GM21423 (cell line): ENCODE measurements around the gene HNRNPLL.
"Not testable (repeated sequence)": the region's sequence is repeated elsewhere in the genome, so short reads cannot be mapped to it uniquely, and the experiment has no call there.

Experiments
- ATAC-seq: cut with Tn5 transposase; IDR thresholded peaks from one replicate; pipeline ENCODE4 v1.9.1; 2021; ENCODE audit warnings: mild to moderate bottlenecking, moderate library complexity; ENCODE audit not compliant: unreplicated experiment

Gene HNRNPLL

DNA sequence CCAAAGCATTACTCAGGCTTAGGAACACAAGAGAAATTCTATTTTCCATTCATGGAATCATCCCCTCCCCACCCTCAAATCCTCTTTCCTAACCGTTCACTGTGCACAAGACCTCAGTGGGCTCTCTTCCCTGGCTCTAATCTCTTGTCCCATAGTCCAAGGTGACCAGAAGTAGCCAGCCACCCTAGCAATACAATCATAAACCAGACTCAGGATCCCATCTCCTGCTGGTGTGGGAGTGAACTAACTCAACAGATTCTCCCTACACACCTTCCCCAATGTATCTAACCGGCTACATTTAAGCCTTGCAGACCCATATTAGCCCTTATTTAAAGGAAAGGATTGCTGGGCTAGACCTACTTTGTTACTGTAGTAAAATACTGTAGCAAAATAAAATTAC lies 45.5 kb downstream of the HNRNPLL start:
- no peak for ATAC-seq

DNA sequence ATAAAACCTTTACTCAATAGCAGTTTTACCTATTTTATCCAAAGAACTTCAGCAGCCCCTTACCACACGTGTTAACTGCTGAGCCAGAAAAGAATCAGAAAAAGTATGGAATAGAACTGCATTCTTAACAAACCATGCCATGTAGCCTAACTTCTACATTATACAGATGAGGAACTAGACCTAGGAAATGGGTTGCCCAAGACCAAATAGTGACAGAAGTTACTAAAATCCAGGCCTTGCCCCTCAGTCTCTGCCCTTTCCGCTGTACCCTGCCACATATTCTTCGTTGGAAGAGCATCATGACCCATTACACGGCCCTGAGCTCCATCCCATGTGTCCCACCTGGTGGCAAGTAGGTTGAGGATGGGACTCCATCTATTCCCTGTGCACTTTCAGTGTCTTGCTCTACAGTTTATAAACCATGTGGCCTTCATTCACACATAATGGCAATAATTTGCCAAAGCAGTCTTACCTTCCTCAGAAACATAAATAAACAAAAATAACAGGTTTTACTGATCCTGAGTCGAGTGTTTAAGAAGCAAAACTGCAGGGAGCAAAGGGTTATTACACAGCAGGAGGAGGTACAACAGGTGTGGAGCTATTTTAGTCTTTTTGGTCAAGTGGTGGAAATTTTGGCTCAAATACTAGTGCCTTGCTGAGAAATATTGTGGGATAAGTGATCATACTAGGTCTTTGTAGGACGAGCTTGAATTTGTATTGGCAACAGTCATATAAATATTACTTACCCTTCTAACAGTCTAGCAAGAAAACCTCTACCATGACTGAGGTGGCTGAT lies 46.5 kb downstream of the HNRNPLL start:
- no peak for ATAC-seq

DNA sequence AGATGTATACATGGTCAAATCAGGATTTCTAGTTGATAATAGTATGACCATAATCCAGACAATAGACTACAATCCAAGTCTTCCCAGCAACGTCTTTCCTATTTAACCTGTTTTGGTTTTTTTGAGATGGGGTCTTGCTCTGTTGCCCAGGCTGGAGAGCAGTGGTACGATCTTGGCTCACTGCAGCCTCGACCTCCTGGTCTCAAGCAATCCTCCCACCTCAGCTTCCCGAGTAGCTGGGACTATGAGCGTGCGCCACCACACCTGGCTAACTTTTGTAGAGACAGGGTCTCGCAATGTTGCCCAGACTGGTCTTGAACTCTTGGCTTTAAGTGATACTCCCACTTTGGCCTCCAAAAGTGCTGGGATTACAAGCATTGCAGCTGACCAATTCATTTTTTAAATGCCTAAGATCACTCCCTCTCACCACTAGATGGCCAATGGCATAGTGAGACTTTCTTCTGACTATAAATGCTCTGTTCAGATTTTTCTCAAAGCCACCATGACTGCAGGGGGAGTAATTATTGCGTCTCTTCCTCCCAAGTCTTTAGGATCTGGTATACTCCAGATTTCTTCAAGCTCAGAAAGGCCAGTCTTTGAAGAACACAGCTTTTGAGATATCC lies 47.6 kb downstream of the HNRNPLL start:
- ATAC-seq, result no peak

DNA sequence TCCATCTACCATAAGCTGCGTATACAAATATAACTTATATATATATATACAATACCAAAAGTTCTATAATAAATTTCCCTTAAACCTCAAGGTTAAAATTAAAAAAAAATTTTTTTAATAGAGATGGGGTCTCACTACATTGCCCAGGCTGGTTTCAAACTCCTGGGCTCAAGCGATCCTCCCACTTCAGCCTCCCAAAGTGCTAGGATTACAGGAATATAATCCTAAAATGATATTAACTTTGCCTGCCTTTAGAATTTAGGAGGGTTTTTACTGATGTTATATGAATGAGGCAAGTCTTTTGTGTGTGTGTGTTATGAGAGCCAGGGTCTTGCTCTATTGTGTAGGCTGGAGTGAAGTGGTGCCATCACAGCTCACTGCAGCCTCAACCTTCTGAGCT lies 49.2 kb downstream of the HNRNPLL start:
- no peak for ATAC-seq

DNA sequence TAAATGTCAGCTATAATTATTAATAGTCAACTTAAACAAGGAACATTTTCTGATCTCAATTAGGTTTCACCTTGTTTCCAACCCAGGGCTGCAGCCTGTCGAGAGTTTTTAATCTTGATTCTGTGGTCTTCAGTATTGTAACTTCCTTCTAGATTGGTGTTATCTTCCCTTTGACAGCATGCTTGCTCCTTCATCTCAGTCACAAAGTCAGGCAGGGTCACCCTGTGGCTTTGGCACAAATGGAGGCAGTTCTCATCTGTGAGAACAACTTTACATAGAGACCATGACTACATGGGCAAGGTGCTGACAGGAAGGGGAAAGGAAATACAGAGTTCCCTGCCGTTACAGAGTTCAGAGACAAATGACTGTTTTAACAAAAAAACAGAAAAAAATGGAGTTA lies 50.5 kb downstream of the HNRNPLL start:
- ATAC-seq, result no peak

DNA sequence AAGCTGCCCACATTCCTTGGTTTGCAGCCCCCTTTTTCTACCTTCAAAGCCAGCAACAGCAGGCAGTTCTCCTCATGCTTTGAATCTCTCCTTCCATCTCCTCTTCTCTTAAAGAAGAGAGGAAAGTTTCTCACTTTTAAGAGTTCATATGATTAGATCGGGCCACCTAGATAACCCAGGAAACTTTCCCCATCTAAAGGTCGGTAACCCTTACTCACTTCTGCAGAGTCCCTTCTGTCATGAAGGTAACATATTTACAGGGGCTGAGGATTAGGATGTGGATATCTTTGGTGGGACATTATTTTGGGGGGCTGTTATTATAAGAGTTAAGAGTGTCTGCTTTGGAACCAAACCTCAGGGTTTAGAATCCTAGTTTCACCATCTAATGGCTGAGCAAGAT lies 51.0 kb downstream of the HNRNPLL start:
- ATAC-seq, result no peak

DNA sequence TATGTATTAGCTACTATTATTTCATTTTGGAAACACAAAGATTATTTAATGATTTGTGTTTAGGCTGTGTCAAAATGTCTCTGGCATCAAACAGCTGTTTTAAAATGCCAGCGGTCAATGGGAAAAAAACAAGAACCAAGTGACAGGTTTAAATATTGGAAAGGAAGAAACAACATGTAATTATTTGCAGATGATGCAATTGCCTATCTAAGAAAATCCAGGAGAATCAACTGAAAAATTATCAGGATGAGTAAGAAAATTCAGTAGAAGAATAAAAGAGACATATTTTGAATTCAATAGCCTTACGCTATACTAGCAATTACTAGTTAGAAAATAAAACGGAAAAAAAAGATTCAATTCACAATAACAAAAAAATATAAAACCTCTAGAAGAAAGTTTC lies 51.6 kb downstream of the HNRNPLL start:
- ATAC-seq, result no peak

DNA sequence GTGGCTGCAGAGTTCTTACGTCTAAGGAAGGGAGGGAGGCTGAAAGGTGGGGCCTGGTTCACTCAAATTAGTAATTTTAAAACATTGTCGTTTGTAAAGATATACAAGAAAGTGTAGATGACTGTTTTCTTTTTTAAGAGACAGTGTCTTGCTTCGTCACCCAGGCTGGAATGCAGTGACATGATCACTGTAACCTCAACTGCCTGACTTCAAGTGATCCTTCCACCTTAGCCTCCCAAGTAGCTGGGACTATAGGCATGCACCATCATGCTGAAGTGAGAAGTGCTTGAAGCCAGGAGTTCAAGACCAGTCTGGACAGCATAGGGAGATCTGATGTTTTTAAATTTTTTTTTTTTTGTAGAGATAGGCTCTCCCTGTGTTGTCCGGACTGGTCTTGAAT lies 52.9 kb downstream of the HNRNPLL start:
- no peak for ATAC-seq

DNA sequence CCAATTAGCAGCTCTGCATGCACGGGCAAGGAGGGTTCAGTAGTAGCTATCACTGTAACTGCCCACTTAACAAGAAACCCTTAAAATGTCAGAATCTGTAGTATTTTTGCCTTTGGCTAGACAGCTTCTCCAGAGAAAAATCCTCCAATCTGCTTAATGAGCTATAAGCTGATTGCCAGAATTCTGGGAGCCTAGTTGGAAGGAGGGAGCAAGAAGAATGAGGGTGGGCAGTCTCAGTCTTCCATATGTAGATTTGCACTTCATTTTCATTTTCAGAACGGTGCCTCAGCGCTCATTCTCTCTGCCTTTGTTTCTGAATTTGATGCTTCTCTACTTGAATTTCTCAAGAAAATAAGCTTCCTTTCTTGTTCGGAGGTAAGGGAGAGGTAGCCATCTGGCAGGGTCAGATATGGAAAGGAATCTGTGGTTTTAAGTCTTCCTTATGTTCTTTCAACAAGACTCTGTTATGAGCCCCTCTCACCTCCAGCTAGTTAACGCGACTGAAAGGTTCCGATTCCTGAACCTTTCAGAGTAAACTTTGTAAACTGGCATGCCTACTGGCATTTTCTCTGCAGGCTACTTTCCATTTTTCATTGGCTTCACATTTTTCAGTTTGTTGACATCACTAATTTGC lies 53.5 kb downstream of the HNRNPLL start:
- ATAC-seq, result no peak

DNA sequence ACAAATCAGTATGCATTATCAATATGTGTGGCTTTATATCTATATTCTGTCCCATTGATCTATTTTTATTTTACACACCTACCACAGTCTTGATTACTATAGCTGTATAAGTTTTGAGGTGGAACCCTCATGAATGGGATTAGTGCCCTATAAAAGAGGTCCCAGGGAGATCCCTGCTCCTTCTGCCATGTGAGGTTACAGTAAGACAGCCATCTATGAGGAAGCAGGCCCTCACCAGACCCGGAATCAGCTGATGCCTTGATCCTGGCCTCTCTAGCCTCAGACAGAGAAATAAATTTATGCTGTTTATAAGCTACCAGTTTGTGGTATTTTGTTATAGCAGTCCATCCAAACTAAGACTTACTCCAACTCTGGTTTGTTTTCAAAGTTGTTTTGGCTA lies 54.9 kb downstream of the HNRNPLL start:
- no peak for ATAC-seq

DNA sequence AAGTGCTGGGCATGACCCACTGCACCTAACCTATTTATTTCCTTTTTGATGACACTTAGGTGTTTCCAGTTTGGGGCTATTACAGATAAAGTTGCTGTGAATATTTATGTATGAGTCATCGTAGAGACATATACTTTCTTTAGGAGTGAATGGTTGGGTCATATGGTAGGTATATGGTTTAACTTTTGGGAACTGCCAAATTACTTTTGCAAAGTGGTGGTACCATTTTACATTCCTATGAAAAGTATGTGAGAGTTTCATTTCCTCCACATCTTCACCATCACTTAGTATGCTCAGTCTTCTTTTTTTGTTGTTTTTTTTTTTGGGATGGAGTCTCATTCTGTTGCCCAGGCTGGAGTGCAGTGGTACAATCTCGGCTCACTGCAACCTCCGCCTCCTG lies 56.1 kb downstream of the HNRNPLL start:
- no peak for ATAC-seq

DNA sequence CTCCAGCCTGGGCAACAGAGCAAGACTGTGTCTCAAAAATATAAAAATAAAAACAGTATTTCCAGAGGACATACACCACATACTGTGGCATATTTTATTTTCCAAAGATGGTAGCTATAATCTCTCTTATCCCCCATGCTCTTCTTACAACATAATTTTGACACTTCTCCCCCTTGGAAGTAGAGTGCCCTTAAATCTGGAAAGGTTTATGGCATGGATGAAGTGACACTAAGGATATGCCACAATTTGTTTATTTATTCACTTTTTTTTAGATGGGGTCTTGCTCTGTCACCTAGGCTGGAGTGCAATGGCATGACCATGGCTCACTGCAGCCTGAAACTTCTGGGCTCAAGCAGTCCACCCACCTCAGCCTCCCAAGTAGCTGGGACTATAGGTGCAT lies 56.7 kb downstream of the HNRNPLL start:
- ATAC-seq, result no peak

DNA sequence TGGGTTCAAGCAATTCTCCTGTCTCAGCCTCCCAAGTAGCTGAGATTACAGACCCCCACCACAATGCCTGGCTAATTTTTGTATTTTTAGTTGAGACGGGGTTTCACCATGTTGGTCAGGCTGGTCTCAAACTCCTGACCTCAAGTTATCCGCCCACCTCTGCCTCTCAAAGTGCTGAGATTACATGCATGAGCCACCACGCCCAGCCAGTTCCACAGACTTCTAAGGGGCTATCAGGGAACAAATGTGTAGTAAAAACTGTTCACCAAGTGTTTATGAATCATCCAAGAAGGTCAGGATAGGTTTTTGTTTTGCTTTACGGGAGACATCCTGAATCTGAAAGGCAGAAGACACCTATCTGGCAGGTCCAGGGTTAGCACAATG lies 60.5 kb downstream of the HNRNPLL start:
- ATAC-seq, result not testable (repeated sequence)

DNA sequence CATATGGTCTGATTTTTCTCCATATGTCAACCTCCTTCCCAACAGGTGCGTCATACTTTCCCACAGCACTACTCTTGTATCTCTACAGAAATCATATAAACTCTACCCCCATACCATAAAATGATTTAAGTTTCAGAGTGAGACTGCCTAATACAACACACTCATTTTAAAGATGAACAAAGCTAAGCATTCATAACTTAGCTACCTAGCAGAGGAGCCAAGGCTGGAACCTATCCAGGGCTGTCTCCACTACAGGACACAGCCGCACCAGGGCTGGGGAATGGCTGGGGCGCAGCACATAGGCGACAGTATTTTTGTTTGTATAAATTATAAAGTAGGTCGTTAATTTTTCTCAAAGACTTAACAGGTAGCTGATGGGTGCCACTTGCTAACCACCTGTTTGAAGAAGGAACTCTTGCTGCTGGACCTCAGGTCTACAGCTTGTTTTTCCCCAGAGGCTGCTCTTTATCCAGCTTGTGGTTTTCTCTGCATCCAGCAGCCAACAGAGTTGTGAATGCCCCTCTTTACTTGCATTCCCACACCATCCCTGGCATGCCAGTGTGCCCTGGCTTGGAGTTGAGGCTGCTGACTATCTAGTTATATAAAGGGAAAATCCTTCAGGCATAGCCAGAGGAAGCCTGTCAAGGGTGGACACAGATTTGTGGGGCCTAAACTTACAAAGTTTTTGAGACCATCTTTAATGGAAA lies 62.0 kb downstream of the HNRNPLL start:
- ATAC-seq, result no peak

DNA sequence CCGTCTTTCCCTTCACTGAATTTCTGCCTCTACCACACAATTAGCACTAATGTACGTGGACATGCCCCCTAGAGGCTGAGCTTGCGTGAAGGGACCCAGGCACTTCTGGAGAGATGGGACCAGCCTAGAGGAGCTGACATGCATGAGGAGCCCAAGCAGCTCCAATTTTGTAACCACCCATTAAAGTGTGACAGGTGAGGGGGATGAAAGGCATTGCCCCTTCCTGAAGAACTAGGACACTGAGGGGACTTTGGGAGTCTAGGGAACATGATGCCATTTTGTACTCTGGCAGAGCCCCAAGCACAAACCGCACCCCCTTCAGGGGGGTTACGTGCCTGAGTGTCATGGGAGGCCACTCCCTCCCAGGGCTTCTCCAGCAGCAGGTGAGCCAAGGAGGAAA lies 63.6 kb downstream of the HNRNPLL start:
- no peak for ATAC-seq

DNA sequence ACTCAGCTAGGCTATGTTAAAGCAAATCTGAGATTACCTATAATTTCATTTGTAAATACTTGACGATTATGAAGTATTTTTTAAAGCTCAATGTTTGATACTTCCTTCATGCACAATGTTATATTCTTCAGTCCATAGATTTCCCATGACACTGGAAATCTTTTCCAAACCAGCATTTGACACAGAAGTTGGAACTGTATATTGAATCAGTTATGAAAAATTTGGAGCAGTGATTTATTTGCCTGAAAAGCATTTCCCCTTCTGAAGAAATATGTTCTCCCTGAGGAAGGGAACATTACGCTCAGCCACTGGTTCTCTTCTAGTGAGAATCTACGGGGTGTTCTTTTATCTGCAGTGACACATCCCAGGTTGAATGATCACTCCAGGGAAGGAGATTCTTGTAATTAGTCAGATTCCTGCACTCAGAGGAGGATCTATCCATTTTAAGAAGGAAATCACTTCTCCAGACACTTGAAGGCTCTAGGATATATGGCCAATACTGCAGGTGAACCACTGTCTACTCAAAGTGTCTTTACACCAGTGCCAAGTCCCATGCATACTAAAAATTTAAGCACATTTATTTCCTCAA lies 64.7 kb downstream of the HNRNPLL start:
- no peak for ATAC-seq

DNA sequence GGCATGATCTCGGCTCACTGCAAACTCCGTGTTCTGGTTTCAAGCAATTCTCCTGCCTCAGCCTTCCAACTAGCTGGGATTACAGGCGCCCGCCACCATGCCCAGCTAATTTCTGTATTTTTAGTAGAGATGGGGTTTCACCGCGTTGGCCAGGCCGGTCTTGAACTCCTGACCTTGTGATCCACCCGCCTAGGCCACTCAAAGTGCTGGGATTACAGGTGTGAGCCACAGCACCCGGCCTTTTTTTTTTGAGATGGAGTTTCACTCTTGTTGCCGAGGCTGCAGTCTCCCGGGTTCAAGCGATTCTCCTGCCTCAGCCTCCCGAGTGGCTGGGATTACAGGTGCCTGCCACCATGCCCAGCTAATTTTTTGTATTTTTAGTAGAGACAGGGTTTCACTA lies 65.4 kb downstream of the HNRNPLL start:
- ATAC-seq, result not testable (repeated sequence)

DNA sequence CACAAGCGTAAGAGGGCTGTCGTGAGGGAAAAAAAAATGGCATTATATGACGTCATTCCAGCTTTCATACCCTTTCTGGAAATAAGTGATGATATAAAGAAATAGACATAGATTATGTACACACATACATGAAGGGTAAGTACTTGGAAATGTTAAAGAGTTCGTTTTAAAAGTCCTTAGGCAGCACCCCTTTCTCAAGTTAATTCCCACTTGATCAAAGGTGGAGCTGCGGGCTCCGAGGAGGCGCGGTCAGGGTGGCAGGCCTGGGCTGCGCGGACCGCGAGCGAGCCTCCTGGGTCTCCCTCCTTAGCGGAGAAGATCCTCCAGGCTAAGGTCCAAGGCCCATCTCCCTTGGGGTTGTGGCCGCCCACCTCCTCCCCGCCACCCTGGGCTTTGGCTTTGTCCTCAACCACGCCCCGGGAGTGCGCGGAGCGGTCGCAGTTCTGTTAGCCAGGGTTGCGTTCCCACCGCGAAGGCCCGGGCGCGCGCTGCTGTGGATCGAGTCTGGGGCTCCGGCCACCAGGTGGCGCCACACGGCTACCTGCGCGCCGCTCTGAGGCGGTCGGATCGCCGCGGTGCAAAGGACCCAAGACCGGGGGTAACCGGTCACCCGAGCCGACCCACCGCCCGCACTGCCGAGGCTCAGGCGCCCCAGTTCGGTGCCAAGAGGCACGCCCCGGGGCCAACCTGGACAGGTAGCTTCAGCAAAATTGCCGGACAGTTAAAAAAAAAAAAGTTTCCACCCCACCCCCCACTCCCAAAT lies 66.8 kb downstream of the HNRNPLL start:
- ATAC-seq, result no peak

DNA sequence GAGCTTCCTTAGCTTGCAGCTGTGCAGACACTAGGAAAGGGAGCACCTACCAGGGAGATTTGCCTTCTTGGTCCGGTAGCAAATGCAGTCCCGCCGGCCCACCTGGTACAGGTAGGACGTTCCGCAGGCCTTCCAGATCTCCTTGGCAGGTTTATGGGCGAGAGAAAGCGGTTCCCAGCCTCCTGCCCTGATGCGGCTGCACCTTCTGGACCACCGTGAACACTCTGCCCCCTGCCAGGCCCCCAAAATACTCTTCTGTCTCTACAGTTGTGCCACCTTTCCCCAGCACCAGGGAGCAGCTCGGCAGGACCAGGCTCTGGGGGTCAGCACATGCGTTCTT lies 67.4 kb downstream of the HNRNPLL start:
- no peak for ATAC-seq

DNA sequence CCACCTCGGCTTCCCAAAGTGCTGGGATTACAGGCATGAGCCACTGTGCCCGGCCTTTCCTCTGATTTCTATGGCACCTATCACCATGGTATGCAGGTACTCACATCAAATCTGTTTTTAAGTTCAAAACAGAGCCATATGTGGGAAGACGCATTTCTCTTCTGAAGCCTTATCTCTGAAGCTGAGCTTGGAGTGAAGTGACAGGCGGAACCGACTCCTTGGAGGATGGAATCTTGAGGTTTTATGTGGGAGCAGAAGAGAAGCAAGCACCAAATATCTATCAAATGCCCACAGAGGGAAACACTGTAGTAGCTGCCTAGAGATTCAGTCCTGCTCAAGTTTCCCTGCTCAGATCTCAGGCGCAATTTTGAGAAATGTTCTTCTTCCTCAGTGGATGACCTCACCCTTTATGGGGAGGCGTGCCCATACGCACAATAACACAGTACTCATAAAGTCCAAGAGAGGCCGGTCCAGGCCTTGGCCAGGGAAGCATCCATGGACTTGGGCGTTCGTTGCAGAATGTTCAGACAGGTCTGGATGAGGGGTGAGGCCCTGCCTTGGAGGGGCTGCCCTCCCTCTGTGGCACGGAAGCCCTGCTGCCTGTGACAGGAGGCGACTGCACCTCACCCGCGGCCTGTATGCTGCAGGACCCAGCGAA lies 67.9 kb downstream of the HNRNPLL start:
- no peak for ATAC-seq
